HepG2 (cell line): ENCODE measurements around the gene ZNF618. TPM values are rescaled to one million over a fixed set of nuclear protein-coding genes. Genes with fewer than 3 reads are reported as not detected.

ENCODE experiments used
- ATAC-seq: fragments of 200-7000 bp; cut with Tn5 transposase; 3 replicates; pipeline ENCODE4 v1.9.1; 2020; ENCODE audit warnings: mild to moderate bottlenecking, moderate library complexity
- BruUV-seq: library from RNA; stranded (reverse); fragments of 400-500 nt; replicated peaks from 2 replicates; lab custom pipeline; 2021; lab: Mats Ljungman, UMichigan
- CTCF ChIA-PET: fragments of 300-600 bp; formaldehyde crosslinking; extraction: SDS; loops from one replicate; lab custom pipeline; 2021; ENCODE audit warnings: low total read pairs, inconsistent platforms, low intra/inter-chr PET ratio; lab: Yijun Ruan, JAX
- POLR2A ChIA-PET: fragments of 350-600 bp; sonication (Branson Sonifier 250); formaldehyde crosslinking; loops from one replicate; lab custom pipeline; 2020; ENCODE audit warnings: antibody characterized with exemption, inconsistent platforms; lab: Yijun Ruan, JAX
- DNase-seq: peaks from one replicate; pipeline ENCODE4 v3.0.0-alpha.2; 2015; ENCODE audit warnings: low spot score
- FAIRE-seq: peaks from 3 replicates; lab custom pipeline; 2011; peaks lifted over from hg19 to GRCh38; lab: Jason Lieb, UNC
- H2AFZ ChIP-seq: one replicate; pipeline ENCODE4 v1.6.1; 2011; ENCODE audit warnings: low read length, inconsistent platforms
- H3K27ac ChIP-seq: fragments of 300-600 bp; 3 replicates; pipeline ENCODE4 v1.8.0; 2011; ENCODE audit warnings: mixed run types, mild to moderate bottlenecking, mixed read lengths, low read length, inconsistent platforms; ENCODE audit not compliant: insufficient read depth; ENCODE audit errors: extremely low read length
- H3K27me3 ChIP-seq, 2 experiments: fragments of 200-600 bp in 1 of 2; 2 replicates in 1 of 2; 3 replicates in 1 of 2; pipeline versions ENCODE4 v1.6.0 to v1.8.0; 2011; ENCODE audit warnings: low read length in 2 of 2, mild to moderate bottlenecking in 2 of 2, moderate library complexity in 2 of 2, inconsistent platforms in 1 of 2; ENCODE audit not compliant: insufficient read depth in 2 of 2, control insufficient read depth in 1 of 2
- H3K36me3 ChIP-seq, 2 experiments: fragments of 200-600 bp in 1 of 2; replicated peaks in 1 of 2; 2 replicates in 1 of 2; 3 replicates in 1 of 2; pipeline versions ENCODE4 v1.5.1 to v1.8.0; 2011; ENCODE audit warnings: low read length in 2 of 2, inconsistent platforms in 1 of 2; ENCODE audit not compliant: insufficient read depth in 2 of 2, control insufficient read depth in 1 of 2
- H3K4me1 ChIP-seq: 2 replicates; pipeline ENCODE4 v1.5.1; 2012; ENCODE audit warnings: low read length, inconsistent platforms; ENCODE audit not compliant: insufficient read depth
- H3K4me2 ChIP-seq: 2 replicates; pipeline ENCODE4 v1.6.0; 2011; ENCODE audit warnings: low read depth, low read length, inconsistent platforms
- H3K4me3 ChIP-seq, 3 experiments: fragments of 200-600 bp in 1 of 3; sonication (generic), shearing (Covaris generic) in 1 of 3; replicated peaks in 1 of 3; 2 replicates each; pipeline ENCODE4 v1.5.1; 2011 to 2016; ENCODE audit warnings: low read length in 3 of 3, inconsistent platforms in 2 of 3, low read depth in 2 of 3, mild to moderate bottlenecking in 2 of 3, control low read depth in 1 of 3, mixed read lengths in 1 of 3; ENCODE audit not compliant: insufficient read depth in 1 of 3
- H3K79me2 ChIP-seq: one replicate; pipeline ENCODE4 v1.6.1; 2011; ENCODE audit warnings: low read length, inconsistent platforms; ENCODE audit not compliant: insufficient read depth
- H3K9ac ChIP-seq: 2 replicates; pipeline ENCODE4 v1.6.0; 2011; ENCODE audit warnings: mild to moderate bottlenecking, low read depth, low read length, inconsistent platforms; ENCODE audit not compliant: insufficient read depth
- H3K9me3 ChIP-seq: 2 replicates; pipeline ENCODE4 v1.5.1; 2012; ENCODE audit warnings: mild to moderate bottlenecking, low read length
- H4K20me1 ChIP-seq: 2 replicates; pipeline ENCODE4 v1.6.0; 2011; ENCODE audit warnings: inconsistent platforms, mild to moderate bottlenecking, low read length, moderate library complexity; ENCODE audit not compliant: insufficient read depth
- GABPA ChIP-seq, 2 experiments: IDR thresholded peaks; 2 replicates each; pipeline ENCODE4 v1.6.1; 2011 to 2016; ENCODE audit warnings: low read depth in 2 of 2, low read length in 1 of 2, missing biosample characterization in 1 of 2, missing genetic modification characterization in 1 of 2
- IRF2 ChIP-seq: IDR thresholded peaks from 2 replicates; pipeline ENCODE4 v1.6.1; 2018; ENCODE audit warnings: missing genetic modification reagents, missing compliant biosample characterization
- NKX3-1 ChIP-seq: sonication (generic); formaldehyde crosslinking; IDR thresholded peaks from 2 replicates; pipeline ENCODE4 v1.5.0; 2020; ENCODE audit warnings: missing genetic modification reagents
- PAWR ChIP-seq: sonication (generic); formaldehyde crosslinking; IDR thresholded peaks from 2 replicates; pipeline ENCODE4 v1.4.0; 2020; ENCODE audit warnings: missing genetic modification reagents, mild to moderate bottlenecking, borderline replicate concordance
- RXRB ChIP-seq: IDR thresholded peaks from 2 replicates; pipeline ENCODE4 v1.6.1; 2016; ENCODE audit warnings: borderline replicate concordance, missing genetic modification reagents, missing compliant biosample characterization
- SMYD3 ChIP-seq: sonication (generic); formaldehyde crosslinking; IDR thresholded peaks from 2 replicates; pipeline ENCODE4 v1.8.1; 2023; ENCODE audit warnings: mild to moderate bottlenecking, missing genetic modification reagents
- TRAFD1 ChIP-seq: sonication (generic); formaldehyde crosslinking; IDR thresholded peaks from 2 replicates; pipeline ENCODE4 v1.5.1; 2020; ENCODE audit warnings: missing genetic modification reagents, mild to moderate bottlenecking, borderline replicate concordance
- ZFP1 ChIP-seq: IDR thresholded peaks from 2 replicates; pipeline ENCODE4 v1.6.1; 2016
- ZMYM2 ChIP-seq: sonication (generic); formaldehyde crosslinking; IDR thresholded peaks from 2 replicates; pipeline ENCODE4 v1.8.0; 2022; ENCODE audit warnings: mild to moderate bottlenecking, missing genetic modification reagents
- ZNF160 ChIP-seq: sonication (generic); formaldehyde crosslinking; IDR thresholded peaks from 2 replicates; pipeline ENCODE4 v1.8.0; 2022; ENCODE audit warnings: mild to moderate bottlenecking, inconsistent platforms, missing genetic modification reagents
- ZNF256 ChIP-seq: sonication (generic); formaldehyde crosslinking; conservative IDR thresholded peaks from 2 replicates; pipeline ENCODE4 v1.4.0; 2020; ENCODE audit warnings: missing genetic modification reagents
- ZNF576 ChIP-seq: sonication (generic); formaldehyde crosslinking; IDR thresholded peaks from 2 replicates; pipeline ENCODE4 v1.4.0; 2020; ENCODE audit warnings: mild to moderate bottlenecking, missing genetic modification reagents
- ZNF580 ChIP-seq: IDR thresholded peaks from 2 replicates; pipeline ENCODE4 v1.6.1; 2016; ENCODE audit warnings: low read depth, borderline replicate concordance
- ZNF772 ChIP-seq: sonication (generic); formaldehyde crosslinking; IDR thresholded peaks from 2 replicates; pipeline ENCODE4 v1.5.0; 2020; ENCODE audit warnings: mild to moderate bottlenecking, missing genetic modification reagents
- WGBS: methylation state at CpG from one replicate; pipeline ENCODE4 v1.1.6; 2017; ENCODE audit warnings: low lambda C conversion rate; 5-methylcytosine and 5-hydroxymethylcytosine counted together
- in situ Hi-C: cut with HindIII; loops from 2 replicates; pipeline ENCODE4 v1.10.0; 2017; ENCODE audit warnings: low pct_unique_long_range_greater_than_20kb; ENCODE audit not compliant: extremely low pct_ligation_motif_present
- intact Hi-C: fragments of 100-400 bp; cut with micrococcal nuclease; formaldehyde crosslinking; loops from one replicate; pipeline ENCODE4 v1.10.0; 2022; ENCODE audit not compliant: unreplicated experiment
- polyA plus RNA-seq, 8 experiments: library from polyadenylated mRNA; depleted of rRNA in 3 of 8; stranded (reverse) in 7 of 8; unstranded in 1 of 8; fragments of >200 nt; fragmentation: Illumina TruSeq in 4 of 8; extraction: Trizol in 4 of 8; gene quantifications; 2 replicates each; pipeline versions ENCODE4 v1.2.1 to v1.2.3, GENCODE V29; 2011 to 2016; ENCODE audit warnings: low read depth in 4 of 8, missing spikeins in 1 of 8, mixed read lengths in 1 of 8; ENCODE audit not compliant: insufficient read depth in 1 of 8
- total RNA-seq, 5 experiments: library from RNA; depleted of rRNA; stranded (reverse); fragments of >200 nt; fragmentation: Illumina TruSeq; extraction: Trizol; gene quantifications; 2 replicates each; pipeline ENCODE4 v1.2.3, GENCODE V29; 2016; ENCODE audit warnings: low read depth in 1 of 5

The ZNF618 gene
- total and polyA plus RNA-seq, 2 of the 13 experiments (the other 11 are each of a cell fraction or from before 2014, with no cell fraction given) = 0.07 TPM

GRCh38 chr9:114091711-114092110, 215.6 kb downstream of the ZNF618 start:
- FAIRE-seq = no peak
- no peak overlapping the region for H2AFZ ChIP-seq
- no peak for ATAC-seq
- no peak overlapping the region for H3K27ac ChIP-seq
- no peaks in the 10 kb centered on the region for H3K27me3 ChIP-seq
- no peak for DNase-seq
- no peaks in the 10 kb centered on the region for H3K79me2 ChIP-seq
- peaks cover 7% of the 10 kb centered on the region for H3K4me1 ChIP-seq
- intact Hi-C loops = no loop called here
- 67% methylated on average over 1 of the region's 8 CpGs for WGBS
- no peak overlapping the region for H3K9ac ChIP-seq
- in situ Hi-C loops = no loop called here
- H3K9me3 ChIP-seq = no peaks in the 10 kb centered on the region
- no TSS peak for BruUV-seq
- POLR2A ChIA-PET = interaction anchor here (1.1 kb wide), 1 partner anchor 9 kb away, joined by 3 read pairs; no protein-coding TSS in a partner anchor
- CTCF ChIA-PET = no interaction called here
- no peak overlapping the region for H3K4me3 ChIP-seq
- TF ChIP-seq ZFP1 (no peak), ZNF576 (CRISPR knock-in tag) (no peak), RXRB (CRISPR knock-in tag) (no peak), ZMYM2 (no peak), ZNF160 (CRISPR knock-in tag) (no peak), PAWR (CRISPR knock-in tag) (no peak), NKX3-1 (CRISPR knock-in tag) (no peak), TRAFD1 (CRISPR knock-in tag) (no peak), GABPA (IDR thresholded peaks at IDR 0.05; ENCODE audit: low read depth, low read length) (no peak), GABPA (CRISPR knock-in tag; IDR thresholded peaks at IDR 0.05; ENCODE audit: low read depth) (no peak), ZNF580 (CRISPR knock-in tag) (no peak), SMYD3 (no peak), ZNF256 (CRISPR knock-in tag) (no peak), IRF2 (CRISPR knock-in tag) (no peak), ZNF772 (CRISPR knock-in tag) (no peak)
- TF ChIP-seq, all 625 proteins: peak for 0
- Histone ChIP-seq H3K36me3 (peaks cover 3% of the 10 kb centered on the region in 2 experiments; a peak in 1 of 5 replicates), H4K20me1 (no peaks in the 10 kb centered on the region), H3K4me2 (no peak overlapping the region)
